NCI-H2196 (cell line): ENCODE data around the gene MLLT10.

Experiments used
- DNase-seq: peaks from one replicate; lab custom pipeline; 2025; ENCODE audit not compliant: unreplicated experiment; lab: John Stamatoyannopoulos, UW

MLLT10 gene

GRCh38 chr10:21516242-21517131 lies 17.5 kb upstream of the MLLT10 start:
- DNase-seq = no peak

GRCh38 chr10:21517134-21518031 lies 16.6 kb upstream of the MLLT10 start:
- peak; percentile 23 for DNase-seq

GRCh38 chr10:21518149-21518640 lies 15.8 kb upstream of the MLLT10 start:
- DNase-seq = no peak

- no peak for DNase-seq
Observed at GRCh38 chr10:21518641-21519396, 15.2 kb upstream of the MLLT10 start.

- DNase-seq = no peak
Observed at GRCh38 chr10:21519397-21519933, 14.6 kb upstream of the MLLT10 start.

- DNase-seq = no peak
Observed at GRCh38 chr10:21519941-21520436, 14.0 kb upstream of the MLLT10 start.

- no peak for DNase-seq
Observed at GRCh38 chr10:21520509-21520908, 13.5 kb upstream of the MLLT10 start.

GRCh38 chr10:21520949-21521348 lies 13.1 kb upstream of the MLLT10 start:
- no peak for DNase-seq

- DNase-seq = no peak
Observed at GRCh38 chr10:21521751-21522533, 12.1 kb upstream of the MLLT10 start.

GRCh38 chr10:21522631-21523406 lies 11.2 kb upstream of the MLLT10 start:
- DNase-seq = no peak

- DNase-seq = no peak
Observed at GRCh38 chr10:21523557-21524008, 10.4 kb upstream of the MLLT10 start.

- no peak for DNase-seq
Observed at GRCh38 chr10:21524131-21524525, 9.9 kb upstream of the MLLT10 start.

GRCh38 chr10:21524526-21525366 lies 9.3 kb upstream of the MLLT10 start:
- no peak for DNase-seq

- peak; percentile 68 for DNase-seq
Observed at GRCh38 chr10:21525367-21526187, 8.5 kb upstream of the MLLT10 start, which contains the start of gene SKIDA1. Gene SKIDA1, minus strand, starts transcription at chr10:21525682. Its CDS starts 7,860 bp downstream, at chr10:21517822.

GRCh38 chr10:21526188-21526859 lies 7.7 kb upstream of the MLLT10 start:
- peak; percentile 66 for DNase-seq

- DNase-seq = no peak
Observed at GRCh38 chr10:21526860-21527597, 7.0 kb upstream of the MLLT10 start.
